HG03175 (cell line): ENCODE results near the gene CAMTA1.

Experiments used
- ATAC-seq: cut with Tn5 transposase; IDR thresholded peaks from one replicate; pipeline ENCODE4 v1.9.1; 2021; ENCODE audit warnings: mild to moderate bottlenecking, moderate library complexity; ENCODE audit not compliant: unreplicated experiment

The CAMTA1 gene

GRCh38 chr1:6955357-6956094 is 170.3 kb downstream of the CAMTA1 start:
- no peak for ATAC-seq

- ATAC-seq: no peak
Observed at GRCh38 chr1:6956488-6957159, 171.4 kb downstream of the CAMTA1 start.

- no peak for ATAC-seq
Observed at GRCh38 chr1:6957341-6957740, 172.1 kb downstream of the CAMTA1 start.

GRCh38 chr1:6958407-6959030 is 173.3 kb downstream of the CAMTA1 start:
- ATAC-seq: no peak

- ATAC-seq: no peak
Observed at GRCh38 chr1:6959491-6959890, 174.2 kb downstream of the CAMTA1 start.

- ATAC-seq: no peak
Observed at GRCh38 chr1:6960291-6960811, 175.1 kb downstream of the CAMTA1 start.

GRCh38 chr1:6960860-6961259 is 175.6 kb downstream of the CAMTA1 start:
- no peak for ATAC-seq

GRCh38 chr1:6961289-6961688 is 176.0 kb downstream of the CAMTA1 start:
- no peak for ATAC-seq

GRCh38 chr1:6961905-6962477 is 176.7 kb downstream of the CAMTA1 start:
- ATAC-seq: no peak

GRCh38 chr1:6962478-6962995 is 177.3 kb downstream of the CAMTA1 start:
- no peak for ATAC-seq

- no peak for ATAC-seq
Observed at GRCh38 chr1:6962996-6963911, 178.0 kb downstream of the CAMTA1 start.

- ATAC-seq: no peak
Observed at GRCh38 chr1:6963912-6964307, 178.7 kb downstream of the CAMTA1 start.

- no peak for ATAC-seq
Observed at GRCh38 chr1:6965083-6965934, 180.1 kb downstream of the CAMTA1 start.

GRCh38 chr1:6965935-6966241 is 180.6 kb downstream of the CAMTA1 start:
- ATAC-seq: no peak

GRCh38 chr1:6966326-6966725 is 181.1 kb downstream of the CAMTA1 start:
- ATAC-seq: no peak

GRCh38 chr1:6967431-6968111 is 182.3 kb downstream of the CAMTA1 start:
- ATAC-seq: no peak

- no peak for ATAC-seq
Observed at GRCh38 chr1:6969106-6969505, 183.9 kb downstream of the CAMTA1 start.

GRCh38 chr1:6969762-6970161 is 184.5 kb downstream of the CAMTA1 start:
- no peak for ATAC-seq

- no peak for ATAC-seq
Observed at GRCh38 chr1:6970221-6970620, 185.0 kb downstream of the CAMTA1 start.
